HepG2 (cell line): Measurements from ENCODE around the gene PIK3R5.
"Not testable (repeated sequence)": the region's sequence is repeated elsewhere in the genome, so short reads cannot be mapped to it uniquely, and the experiment has no call there.

Source experiments
- CTCF ChIP-seq: sonication (generic); formaldehyde crosslinking; IDR thresholded peaks from 2 replicates; pipeline ENCODE4 v1.5.0; 2020; ENCODE audit warnings: mild to moderate bottlenecking, missing genetic modification reagents, moderate library complexity
- EZH2 ChIP-seq: conservative IDR thresholded peaks from 2 replicates; pipeline ENCODE4 v1.6.1; 2012; ENCODE audit warnings: mild to moderate bottlenecking, low read depth, low read length, moderate library complexity
- FOXM1 ChIP-seq: sonication (generic); formaldehyde crosslinking; IDR thresholded peaks from 2 replicates; pipeline ENCODE4 v1.5.0; 2020; ENCODE audit warnings: missing genetic modification reagents
- HCFC1 ChIP-seq: fragments of 150-350 bp; IDR thresholded peaks from 2 replicates; pipeline ENCODE4 v1.6.1; 2014; ENCODE audit warnings: low read depth, low read length
- MIER3 ChIP-seq: IDR thresholded peaks from 2 replicates; pipeline ENCODE4 v1.6.1; 2016; ENCODE audit warnings: missing compliant biosample characterization, borderline replicate concordance
- POLR2A ChIP-seq, 2 experiments: IDR thresholded peaks; 2 replicates each; pipeline ENCODE4 v1.6.1; 2011; ENCODE audit warnings: low read depth in 2 of 2, low read length in 2 of 2, mild to moderate bottlenecking in 1 of 2, moderate library complexity in 1 of 2; ENCODE audit not compliant: insufficient read depth in 1 of 2
- RXRB ChIP-seq: IDR thresholded peaks from 2 replicates; pipeline ENCODE4 v1.6.1; 2016; ENCODE audit warnings: borderline replicate concordance, missing genetic modification reagents, missing compliant biosample characterization
- SIN3A ChIP-seq: IDR thresholded peaks from 2 replicates; pipeline ENCODE4 v1.6.1; 2011; ENCODE audit warnings: low read depth, mild to moderate bottlenecking, control low read depth, low read length, borderline replicate concordance
- SMAD1 ChIP-seq: sonication (generic); formaldehyde crosslinking; IDR thresholded peaks from 2 replicates; pipeline ENCODE4 v1.4.0; 2020; ENCODE audit warnings: missing genetic modification reagents, low read depth, mild to moderate bottlenecking, borderline replicate concordance
- TAF15 ChIP-seq: fragments of 200-400 bp; formaldehyde crosslinking; IDR thresholded peaks from one replicate; pipeline ENCODE4 v1.6.1; 2018; ENCODE audit warnings: mild to moderate bottlenecking, low read depth, low read length; ENCODE audit not compliant: poor library complexity, severe bottlenecking
- ZKSCAN5 ChIP-seq: sonication (generic); formaldehyde crosslinking; IDR thresholded peaks from 2 replicates; pipeline ENCODE4 v1.5.1; 2020; ENCODE audit warnings: mild to moderate bottlenecking, missing genetic modification reagents
- ZNF580 ChIP-seq: IDR thresholded peaks from 2 replicates; pipeline ENCODE4 v1.6.1; 2016; ENCODE audit warnings: low read depth, borderline replicate concordance
- ZNF777 ChIP-seq: sonication (generic); formaldehyde crosslinking; IDR thresholded peaks from 2 replicates; pipeline ENCODE4 v1.4.0; 2020; ENCODE audit warnings: missing genetic modification reagents
- ZSCAN12 ChIP-seq: sonication (generic); formaldehyde crosslinking; IDR thresholded peaks from 2 replicates; pipeline ENCODE4 v1.9.0; 2021; ENCODE audit warnings: mild to moderate bottlenecking, missing genetic modification reagents

GRCh38 chr17:8988263-8988935, 22.9 kb upstream of the PIK3R5 start:
- TF ChIP-seq CTCF (CRISPR knock-in tag); ZKSCAN5; ZNF777 (CRISPR knock-in tag); TAF15; MIER3 (CRISPR knock-in tag); FOXM1; SMAD1; EZH2; ZSCAN12; HCFC1; RXRB (CRISPR knock-in tag); SIN3A; ZNF580 (CRISPR knock-in tag); POLR2A (IDR thresholded peaks at IDR 0.05; ENCODE audit: insufficient read depth in 1 of 2, low read depth in 2 of 2, low read length in 2 of 2): not testable (repeated sequence)
